Measurements from ENCODE around the gene ADAMTS10. TPM values are rescaled to one million over a fixed set of nuclear protein-coding genes. Genes with fewer than 3 reads are reported as not detected.
"Not testable (repeated sequence)": the region's sequence is repeated elsewhere in the genome, so short reads cannot be mapped to it uniquely, and the experiment has no call there.

Gene ADAMTS10
- total and polyA plus RNA-seq, 3 experiments from 2014 or later: 1.3 to 16.2 (median 13.2) TPM

DNA sequence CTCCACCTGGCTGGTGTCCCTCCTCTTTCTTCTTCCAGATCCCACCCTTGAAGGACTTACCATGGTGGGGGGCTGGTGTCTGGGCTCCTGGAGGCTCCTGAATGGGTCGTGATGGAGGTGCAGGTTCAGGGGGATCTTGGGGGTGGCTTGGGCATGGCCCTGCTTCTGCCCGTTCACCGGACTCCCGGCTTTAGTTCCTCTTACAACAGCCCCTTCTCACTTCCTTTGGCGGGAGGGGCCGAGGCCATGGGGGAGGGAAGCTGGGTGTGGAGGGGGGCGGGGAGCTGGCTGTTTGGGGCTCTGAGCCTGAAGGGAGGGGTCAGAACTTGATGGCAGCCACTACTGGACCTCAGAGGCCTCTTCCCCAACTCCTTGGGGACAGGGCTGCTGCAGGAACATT is 33.3 kb downstream of the ADAMTS10 start, which contains the start of gene MYO1F:
Gene MYO1F (minus strand): TSS at position 196 of the 400 bp plus-strand sequence. CDS start 133 bp downstream, at position 63.
- Mint-ChIP-seq H3K36me3 (peaks cover 9 to 32% (median 11%) of the 10 kb centered on the region in 3 donors), H3K27ac (peak within 1 kb of the TSS; percentile 87 to 99 (median 94)), H3K9me3 (no peaks in the 10 kb centered on the region), H3K27me3 (peaks cover 0 to 3% of the 10 kb centered on the region in 2 donors), H3K4me3 (peak within 1 kb of the TSS; percentile 93 to 100 (median 97)), H3K4me1 (peaks cover 48 to 84% (median 62%) of the 10 kb centered on the region in 3 donors)
- no peaks in the 10 kb centered on the region for H3K36me3 ChIP-seq (ENCODE audit: insufficient read depth, low read length)
- CTCF ChIA-PET: interaction anchor here (0.7 to 12.2 kb wide), 13 partner anchors 9 to 165 kb away, joined by 3 to 191 read pairs (median 16); partner anchors contain the start of genes MARCHF2 and ZNF414
- no peaks in the 10 kb centered on the region for H3K27me3 ChIP-seq (ENCODE audit: insufficient read depth, low read length, poor library complexity, severe bottlenecking)
- no peaks in the 10 kb centered on the region for H3K9me3 ChIP-seq (ENCODE audit: low read length)
- H3K4me1 ChIP-seq (ENCODE audit: insufficient read depth, low read length): peaks cover 74% of the 10 kb centered on the region
- peak within 1 kb of the TSS; percentile 91 for H3K4me3 ChIP-seq (ENCODE audit: low read length)
- POLR2A ChIA-PET: interaction anchor here (0.6 to 2.5 kb wide), 9 partner anchors 8 to 164 kb away, joined by 3 to 14 read pairs (median 5); partner anchors contain the start of genes HNRNPM, MARCHF2 and ZNF414
- DNase-seq: peak in 1 of 5 donors; percentile 5
- peak within 1 kb of the TSS; percentile 59 for H3K27ac ChIP-seq (ENCODE audit: low read depth, low read length)

DNA sequence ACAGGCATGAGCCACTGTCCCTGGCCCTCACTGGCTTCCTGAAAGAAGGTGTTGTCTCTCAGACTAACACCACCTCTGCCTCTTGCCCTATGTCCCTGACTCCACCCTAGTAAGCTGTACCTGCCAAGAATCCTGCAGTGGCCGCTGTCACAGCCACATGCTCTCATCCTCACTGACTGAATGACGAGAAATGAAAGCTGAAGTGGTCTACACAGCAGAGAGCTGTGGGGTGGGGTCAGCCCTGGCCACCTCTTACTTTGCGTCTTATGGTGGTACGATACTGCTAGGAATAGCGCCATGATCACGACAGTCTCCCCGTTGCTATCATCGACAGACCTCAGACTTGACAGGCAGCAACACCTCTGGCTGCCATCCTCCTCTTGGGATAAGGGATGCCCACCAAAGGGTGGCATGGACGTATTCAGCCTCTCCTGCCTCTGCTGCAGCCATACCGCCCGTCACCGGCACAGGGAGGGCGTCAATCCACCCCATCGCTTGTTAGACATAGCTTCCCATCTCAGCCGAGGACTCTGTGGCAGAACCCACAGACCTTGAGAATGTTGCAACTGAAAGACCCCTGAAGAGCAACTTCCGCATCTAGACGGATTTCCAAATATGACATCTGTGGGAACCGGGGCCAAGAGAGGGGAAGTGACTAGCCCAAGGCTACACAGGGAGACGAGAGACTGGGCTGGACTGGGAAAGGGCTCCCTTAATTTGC is 34.1 kb downstream of the ADAMTS10 start:
- Mint-ChIP-seq H3K4me3 (peak overlapping the region; percentile 93 to 100 (median 97)), H3K27ac (peak overlapping the region; percentile 87 to 99 (median 94)), H3K4me1 (peaks cover 53 to 90% (median 62%) of the 10 kb centered on the region in 3 donors), H3K27me3 (peaks cover 0 to 3% of the 10 kb centered on the region in 2 donors), H3K9me3 (no peaks in the 10 kb centered on the region), H3K36me3 (peaks cover 9 to 32% (median 11%) of the 10 kb centered on the region in 3 donors)
- peak in 2 of 5 donors; percentile 2 to 29 for DNase-seq
- ChIA-PET CTCF (interaction anchor here (0.8 to 12.2 kb wide), 17 partner anchors 9 to 223 kb away, joined by 3 to 191 read pairs (median 8); partner anchors contain the start of genes MARCHF2 and ZNF414), POLR2A (interaction anchor here (0.5 to 1.8 kb wide), 6 partner anchors 29 to 132 kb away, joined by 3 to 14 read pairs (median 4); partner anchors contain the start of genes HNRNPM and ZNF414)
- Histone ChIP-seq H3K4me3 (ENCODE audit: low read length) (peak overlapping the region; percentile 91), H3K9me3 (ENCODE audit: low read length) (no peaks in the 10 kb centered on the region), H3K36me3 (ENCODE audit: insufficient read depth, low read length) (no peaks in the 10 kb centered on the region), H3K27ac (ENCODE audit: low read depth, low read length) (peak overlapping the region; percentile 59), H3K4me1 (ENCODE audit: insufficient read depth, low read length) (peaks cover 81% of the 10 kb centered on the region), H3K27me3 (ENCODE audit: insufficient read depth, low read length, poor library complexity, severe bottlenecking) (no peaks in the 10 kb centered on the region)

DNA sequence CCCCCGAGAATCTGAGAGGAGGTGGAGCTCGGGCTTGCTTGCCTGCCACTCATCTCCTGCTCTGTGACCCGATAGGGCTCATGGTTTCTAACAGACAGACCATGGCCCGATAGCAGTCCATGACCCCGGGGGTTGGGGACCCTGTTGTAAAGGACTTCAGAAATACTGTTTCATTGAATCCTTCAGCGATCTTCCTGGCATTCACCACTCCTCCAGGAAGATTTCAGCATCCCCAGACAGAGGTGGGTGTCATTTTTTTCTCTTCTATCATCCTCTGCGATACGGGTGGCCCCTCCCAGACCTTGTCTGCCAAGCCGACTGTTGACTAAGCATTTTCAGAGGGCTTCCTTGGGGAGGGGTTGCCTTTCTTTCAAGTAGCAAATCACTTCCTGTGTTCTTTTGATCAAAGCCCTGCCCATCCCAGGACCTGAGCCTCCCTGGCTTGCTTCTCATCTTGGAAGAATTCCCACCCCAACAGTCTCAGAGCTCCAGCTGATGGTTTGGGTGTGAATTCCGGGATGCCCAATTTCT is 35.0 kb downstream of the ADAMTS10 start:
- Mint-ChIP-seq H3K4me1 (peaks cover 61 to 92% (median 63%) of the 10 kb centered on the region in 3 donors), H3K36me3 (peaks cover 11 to 38% (median 14%) of the 10 kb centered on the region in 3 donors), H3K9me3 (no peaks in the 10 kb centered on the region), H3K4me3 (peak overlapping the region; percentile 93 to 100 (median 97)), H3K27me3 (peaks cover 0 to 3% of the 10 kb centered on the region in 2 donors), H3K27ac (peak overlapping the region; percentile 87 to 99 (median 94))
- no peaks in the 10 kb centered on the region for H3K27me3 ChIP-seq (ENCODE audit: insufficient read depth, low read length, poor library complexity, severe bottlenecking)
- H3K27ac ChIP-seq (ENCODE audit: low read depth, low read length): peak overlapping the region; percentile 59
- H3K4me1 ChIP-seq (ENCODE audit: insufficient read depth, low read length): peaks cover 88% of the 10 kb centered on the region
- H3K4me3 ChIP-seq (ENCODE audit: low read length): peak overlapping the region; percentile 91
- CTCF ChIA-PET: interaction anchor here (0.8 to 12.2 kb wide), 12 partner anchors 8 to 222 kb away, joined by 3 to 191 read pairs (median 12); partner anchors contain the start of genes MARCHF2 and ZNF414
- POLR2A ChIA-PET: interaction anchor here (1.0 to 1.8 kb wide), 3 partner anchors 45 to 61 kb away, joined by 3 to 14 read pairs (median 4); partner anchors contain the start of gene ZNF414
- DNase-seq: peak; percentile 48 to 78 (median 55)
- H3K36me3 ChIP-seq (ENCODE audit: insufficient read depth, low read length): no peaks in the 10 kb centered on the region
- no peaks in the 10 kb centered on the region for H3K9me3 ChIP-seq (ENCODE audit: low read length)

DNA sequence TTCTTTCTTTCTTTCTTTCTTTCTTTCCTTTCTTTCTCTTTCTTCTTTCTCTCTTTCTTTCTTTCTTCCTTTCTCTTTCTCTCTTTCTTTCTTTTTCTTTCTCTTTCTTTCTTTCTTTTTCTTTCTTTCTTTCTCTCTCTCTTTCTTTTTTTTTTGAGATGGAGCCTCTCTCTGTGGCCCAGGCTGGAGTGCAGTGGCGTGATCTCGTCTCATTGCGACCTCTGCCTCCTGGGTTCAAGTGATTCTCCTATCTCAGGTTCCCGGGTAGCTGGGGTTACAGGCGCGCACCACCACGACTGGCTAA is 35.9 kb downstream of the ADAMTS10 start:
- not testable (repeated sequence) for H3K4me3 ChIP-seq (ENCODE audit: low read length); H3K9me3 Mint-ChIP-seq; H3K27me3 Mint-ChIP-seq; DNase-seq; H3K9me3 ChIP-seq (ENCODE audit: low read length); H3K36me3 ChIP-seq (ENCODE audit: insufficient read depth, low read length); H3K27me3 ChIP-seq (ENCODE audit: insufficient read depth, low read length, poor library complexity, severe bottlenecking)
- Histone ChIP-seq H3K4me1 (ENCODE audit: insufficient read depth, low read length) (peaks cover 91% of the 10 kb centered on the region), H3K27ac (ENCODE audit: low read depth, low read length) (peak overlapping the region; percentile 57)
- Mint-ChIP-seq H3K36me3 (peaks cover 11 to 40% (median 16%) of the 10 kb centered on the region in 3 donors), H3K27ac (peak overlapping the region in 7 of 8 donors; percentile 87 to 99 (median 95)), H3K4me3 (peak overlapping the region; percentile 93 to 100 (median 97)), H3K4me1 (peaks cover 67 to 93% (median 70%) of the 10 kb centered on the region in 3 donors)
- ChIA-PET POLR2A (interaction anchor here (0.7 to 1.3 kb wide), 2 partner anchors 61 kb away, joined by 3 to 6 read pairs; partner anchors contain the start of gene ZNF414), CTCF (interaction anchor here (2.8 to 10.8 kb wide), 4 partner anchors 12 to 69 kb away, joined by 8 to 120 read pairs (median 28); partner anchors contain the start of gene ZNF414)

DNA sequence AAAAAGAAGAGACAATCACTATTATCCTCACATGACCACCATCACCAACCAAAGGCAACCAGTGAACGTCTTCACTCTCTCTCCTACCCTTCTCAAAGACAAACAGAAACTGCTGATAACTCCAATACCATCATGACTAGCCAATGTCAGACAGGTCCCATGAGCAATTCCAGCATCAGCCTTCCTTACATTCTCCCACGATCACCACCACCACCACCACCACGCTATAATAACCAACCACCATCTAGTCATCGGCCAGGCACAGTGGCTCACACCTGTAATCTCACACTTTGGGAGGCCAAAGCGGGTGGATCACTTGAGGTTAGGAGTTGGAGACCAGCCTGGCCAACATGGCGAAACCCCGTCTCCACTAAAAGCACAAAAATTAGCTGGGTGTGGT is 37.2 kb downstream of the ADAMTS10 start:
- Mint-ChIP-seq H3K9me3 (no peaks in the 10 kb centered on the region), H3K27ac (peak overlapping the region; percentile 87 to 99 (median 94)), H3K27me3 (peaks cover 0 to 3% of the 10 kb centered on the region in 2 donors), H3K36me3 (peaks cover 16 to 46% (median 23%) of the 10 kb centered on the region in 3 donors), H3K4me1 (peaks cover 68 to 93% (median 72%) of the 10 kb centered on the region in 3 donors), H3K4me3 (peak overlapping the region; percentile 93 to 100 (median 97))
- H3K4me3 ChIP-seq (ENCODE audit: low read length): peak overlapping the region; percentile 51
- H3K27ac ChIP-seq (ENCODE audit: low read depth, low read length): peak overlapping the region; percentile 57
- no peaks in the 10 kb centered on the region for H3K27me3 ChIP-seq (ENCODE audit: insufficient read depth, low read length, poor library complexity, severe bottlenecking)
- H3K9me3 ChIP-seq (ENCODE audit: low read length): no peaks in the 10 kb centered on the region
- ChIA-PET POLR2A (interaction anchor here (1.3 kb wide), 1 partner anchor 60 kb away, joined by 3 read pairs; no protein-coding TSS in a partner anchor), CTCF (interaction anchor here (10.8 kb wide), 1 partner anchor 56 kb away, joined by 120 read pairs; the partner anchor contains the start of gene ZNF414)
- H3K4me1 ChIP-seq (ENCODE audit: insufficient read depth, low read length): peaks cover 95% of the 10 kb centered on the region
- H3K36me3 ChIP-seq (ENCODE audit: insufficient read depth, low read length): no peaks in the 10 kb centered on the region
- DNase-seq: peak in 2 of 5 donors; percentile 11 to 34

DNA sequence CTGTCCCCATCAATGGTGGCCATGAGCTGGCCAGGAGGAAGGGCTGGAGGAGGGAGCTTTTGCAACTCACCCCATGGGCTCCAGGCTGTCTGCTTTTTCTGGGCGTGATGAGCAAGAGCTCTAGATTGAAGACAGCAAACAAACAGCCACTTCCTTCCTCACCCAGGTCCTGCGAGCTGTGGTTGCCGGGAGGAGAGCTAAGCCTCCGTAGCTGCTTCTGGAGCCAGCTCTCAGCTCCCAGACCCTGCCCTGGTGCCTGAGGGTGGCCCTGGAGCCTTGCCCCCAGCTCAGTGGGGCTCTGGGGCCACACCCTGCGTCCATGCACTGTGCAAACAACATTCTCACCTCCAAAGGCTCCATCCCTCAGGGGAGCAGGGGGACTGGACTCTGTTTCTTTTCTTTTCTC is 39.5 kb downstream of the ADAMTS10 start:
- CTCF ChIA-PET: interaction anchor here (0.7 to 11.3 kb wide), 14 partner anchors 8 to 228 kb away, joined by 3 to 191 read pairs (median 3); partner anchors contain the start of genes HNRNPM, KANK3, MARCHF2 and MYO1F
- Histone ChIP-seq H3K27ac (ENCODE audit: low read depth, low read length) (peak overlapping the region; percentile 17), H3K36me3 (ENCODE audit: insufficient read depth, low read length) (no peaks in the 10 kb centered on the region), H3K4me1 (ENCODE audit: insufficient read depth, low read length) (peaks cover 86% of the 10 kb centered on the region), H3K27me3 (ENCODE audit: insufficient read depth, low read length, poor library complexity, severe bottlenecking) (no peaks in the 10 kb centered on the region), H3K4me3 (ENCODE audit: low read length) (peak overlapping the region; percentile 59), H3K9me3 (ENCODE audit: low read length) (no peaks in the 10 kb centered on the region)
- POLR2A ChIA-PET: interaction anchor here (0.6 to 1.8 kb wide), 9 partner anchors 8 to 158 kb away, joined by 3 to 15 read pairs (median 5); partner anchors contain the start of genes HNRNPM, MARCHF2 and ZNF414
- Mint-ChIP-seq H3K27me3 (peaks cover 0 to 3% of the 10 kb centered on the region in 2 donors), H3K27ac (peak overlapping the region; percentile 87 to 99 (median 94)), H3K4me1 (peaks cover 73 to 87% (median 78%) of the 10 kb centered on the region in 3 donors), H3K9me3 (no peaks in the 10 kb centered on the region), H3K4me3 (peak overlapping the region; percentile 93 to 100 (median 97)), H3K36me3 (peaks cover 16 to 41% (median 23%) of the 10 kb centered on the region in 3 donors)
- peak; percentile 53 to 78 (median 59) for DNase-seq

Measured in CD8-positive, alpha-beta memory T cell (primary cell).